Thoracic aorta (tissue), 2 donors: ENCODE results near the gene LDLRAD2. TPM values are rescaled to one million over a fixed set of nuclear protein-coding genes. Genes with fewer than 3 reads are reported as not detected.
A peak's percentile ranks its signal among the peaks of the same experiment; 100 is the strongest.

ENCODE experiments used
- ATAC-seq: fragments of 150-250 bp; one replicate; pipeline ENCODE4 v1.8.0; 2017; ENCODE audit warnings: low read depth; ENCODE audit not compliant: insufficient number of reproducible peaks, low FRiP score
- DNase-seq: peaks from one replicate; pipeline ENCODE4 v3.0.0-alpha.2; 2020; ENCODE audit warnings: low spot score
- H3K27ac ChIP-seq, 2 donors: fragments of 200-600 bp; sonication (generic); 1 replicate in 1 of 2; 2 replicates in 1 of 2; pipeline ENCODE4 v1.5.1; 2016; ENCODE audit warnings: mild to moderate bottlenecking in 2 of 2, moderate library complexity in 2 of 2
- H3K27me3 ChIP-seq: fragments of 200-600 bp; sonication (generic); replicated peaks from 2 replicates; pipeline ENCODE4 v1.6.0; 2016; ENCODE audit warnings: mild to moderate bottlenecking; ENCODE audit not compliant: insufficient read depth
- H3K36me3 ChIP-seq: fragments of 200-600 bp; sonication (generic); one replicate; pipeline ENCODE4 v1.5.1; 2016
- H3K4me1 ChIP-seq, 2 donors: fragments of 200-600 bp; sonication (generic); 1 replicate in 1 of 2; 2 replicates in 1 of 2; pipeline versions ENCODE4 v1.5.1 to v1.6.0; 2016; ENCODE audit warnings: low read depth in 2 of 2, mild to moderate bottlenecking in 1 of 2; ENCODE audit not compliant: control insufficient read depth in 1 of 2
- H3K4me3 ChIP-seq: fragments of 200-600 bp; sonication (generic); 2 replicates; pipeline ENCODE4 v1.5.1; 2016; ENCODE audit warnings: mild to moderate bottlenecking
- H3K9me3 ChIP-seq: fragments of 200-600 bp; sonication (generic); 2 replicates; pipeline ENCODE4 v1.5.1; 2016
- CTCF ChIP-seq: fragments of 200-600 bp; sonication (generic); IDR thresholded peaks from one replicate; pipeline ENCODE4 v1.5.1; 2019; ENCODE audit warnings: antibody characterized with exemption
- total RNA-seq, 2 donors: library from RNA; depleted of rRNA; stranded (reverse); fragments of >200 nt; gene quantifications; one replicate each; pipeline versions ENCODE4 v1.1.0 to v1.2.3, GENCODE V29; 2016

The LDLRAD2 gene
- total RNA-seq, 2 donors from 2014 or later = 0.27 TPM; not detected in 1

GRCh38 chr1:21870611-21871010, 58.5 kb downstream of the LDLRAD2 start:
- Histone ChIP-seq H3K27ac (peak overlapping the region; percentile 59 to 80), H3K27me3 (no peaks in the 10 kb centered on the region), H3K4me3 (no peak overlapping the region), H3K36me3 (peaks cover 73% of the 10 kb centered on the region), H3K4me1 (peaks cover 8 to 34% of the 10 kb centered on the region in 2 donors), H3K9me3 (no peaks in the 10 kb centered on the region)
- no peak for TF ChIP-seq CTCF
- no peak for ATAC-seq
- DNase-seq = no peak

DNA sequence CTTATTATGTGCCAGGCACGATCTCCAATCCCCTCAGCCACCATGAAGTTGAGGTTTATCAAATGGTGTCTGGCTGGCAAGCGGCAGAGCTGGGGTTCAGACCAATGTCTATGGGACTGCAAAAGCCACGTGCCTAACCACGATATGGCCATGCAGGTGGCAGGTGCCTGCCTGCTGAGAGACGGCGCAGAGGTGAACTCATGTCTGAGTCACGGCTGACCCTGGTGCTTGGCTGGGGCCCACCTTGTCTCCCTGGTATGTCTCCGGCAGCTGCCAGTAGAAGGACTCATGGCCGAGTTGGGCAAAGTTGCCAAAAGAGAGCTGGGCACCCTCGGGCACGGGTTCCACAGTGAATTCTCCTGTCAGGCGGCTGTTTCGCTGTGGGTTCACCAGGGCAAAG, 59.9 kb downstream of the LDLRAD2 start:
- Histone ChIP-seq H3K4me3 (no peak overlapping the region), H3K27ac (peak overlapping the region; percentile 40 to 69), H3K4me1 (peaks cover 8 to 34% of the 10 kb centered on the region in 2 donors), H3K36me3 (peaks cover 81% of the 10 kb centered on the region), H3K27me3 (no peaks in the 10 kb centered on the region), H3K9me3 (no peaks in the 10 kb centered on the region)
- ATAC-seq (no peak), DNase-seq (no peak)
- TF ChIP-seq CTCF = no peak

DNA sequence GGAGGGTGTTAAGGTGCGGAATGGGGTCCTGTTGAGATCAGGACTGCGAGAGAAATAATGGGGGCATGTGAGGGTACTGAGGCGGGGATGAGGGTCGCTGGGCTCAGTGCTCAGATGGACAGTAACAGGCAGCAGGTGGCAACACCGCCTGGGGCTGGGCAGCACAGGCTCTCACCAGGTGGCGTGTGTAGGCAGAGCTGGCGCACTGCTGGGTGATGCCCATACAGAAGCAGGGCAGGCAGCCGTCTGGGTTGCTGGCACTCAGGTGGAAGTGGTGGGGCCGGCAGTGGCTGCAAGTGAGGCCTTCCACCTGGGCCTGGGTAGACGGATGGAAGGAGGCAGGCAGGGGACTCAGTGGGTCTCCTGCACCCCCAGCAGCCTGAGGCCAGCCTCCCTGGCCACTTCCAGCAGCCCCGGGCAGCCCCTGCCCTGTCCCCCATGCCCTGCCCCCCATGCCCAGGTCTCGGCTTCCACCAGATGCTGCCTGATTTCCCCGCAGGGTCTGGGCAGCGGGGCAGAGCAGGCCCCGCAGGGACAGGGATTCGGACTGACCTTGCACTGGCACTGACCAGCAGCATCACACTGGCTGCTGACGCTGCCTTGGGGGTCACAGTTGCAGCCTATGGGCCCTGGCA, 60.5 kb downstream of the LDLRAD2 start:
- peaks cover 85% of the 10 kb centered on the region for H3K36me3 ChIP-seq
- ATAC-seq (no peak), DNase-seq (no peak)
- H3K27ac ChIP-seq = peak overlapping the region; percentile 40 to 69
- H3K27me3 ChIP-seq = no peaks in the 10 kb centered on the region
- H3K4me3 ChIP-seq = no peak overlapping the region
- no peaks in the 10 kb centered on the region for H3K9me3 ChIP-seq
- H3K4me1 ChIP-seq = peaks cover 8 to 34% of the 10 kb centered on the region in 2 donors
- no peak for TF ChIP-seq CTCF

GRCh38 chr1:21873174-21873573, 61.1 kb downstream of the LDLRAD2 start:
- no peak for ATAC-seq
- Histone ChIP-seq H3K9me3 (no peaks in the 10 kb centered on the region), H3K36me3 (peaks cover 84% of the 10 kb centered on the region), H3K4me3 (no peak overlapping the region), H3K4me1 (peaks cover 8 to 34% of the 10 kb centered on the region in 2 donors), H3K27me3 (no peaks in the 10 kb centered on the region), H3K27ac (peak overlapping the region in 1 of 2 donors; percentile 69)
- no peak for DNase-seq
- no peak for TF ChIP-seq CTCF

- Histone ChIP-seq H3K27me3 (no peaks in the 10 kb centered on the region), H3K36me3 (peaks cover 84% of the 10 kb centered on the region), H3K9me3 (no peaks in the 10 kb centered on the region), H3K4me1 (peaks cover 8 to 34% of the 10 kb centered on the region in 2 donors), H3K4me3 (no peak overlapping the region), H3K27ac (peak overlapping the region in 1 of 2 donors; percentile 69)
- ATAC-seq (no peak), DNase-seq (no peak)
- no peak for TF ChIP-seq CTCF
These were observed 61.7 kb downstream of the LDLRAD2 start for GRCh38 chr1:21873761-21874160.
